OCI-LY7 (cell line): ENCODE results near the gene HMGB1.

Experiments
- CTCF ChIP-seq: fragments of 200-600 bp; sonication (generic); conservative IDR thresholded peaks from 2 replicates; pipeline ENCODE4 v1.5.1; 2014; ENCODE audit warnings: mild to moderate bottlenecking, antibody characterized with exemption, low read length, moderate library complexity, mixed read lengths
- EZH2phosphoT487 ChIP-seq: fragments of 200-600 bp; sonication (generic); IDR thresholded peaks from 2 replicates; pipeline ENCODE4 v1.6.1; 2018; ENCODE audit warnings: low read depth, borderline replicate concordance, mild to moderate bottlenecking, mixed run types, antibody characterized with exemption, low read length, moderate library complexity, mixed read lengths

DNA sequence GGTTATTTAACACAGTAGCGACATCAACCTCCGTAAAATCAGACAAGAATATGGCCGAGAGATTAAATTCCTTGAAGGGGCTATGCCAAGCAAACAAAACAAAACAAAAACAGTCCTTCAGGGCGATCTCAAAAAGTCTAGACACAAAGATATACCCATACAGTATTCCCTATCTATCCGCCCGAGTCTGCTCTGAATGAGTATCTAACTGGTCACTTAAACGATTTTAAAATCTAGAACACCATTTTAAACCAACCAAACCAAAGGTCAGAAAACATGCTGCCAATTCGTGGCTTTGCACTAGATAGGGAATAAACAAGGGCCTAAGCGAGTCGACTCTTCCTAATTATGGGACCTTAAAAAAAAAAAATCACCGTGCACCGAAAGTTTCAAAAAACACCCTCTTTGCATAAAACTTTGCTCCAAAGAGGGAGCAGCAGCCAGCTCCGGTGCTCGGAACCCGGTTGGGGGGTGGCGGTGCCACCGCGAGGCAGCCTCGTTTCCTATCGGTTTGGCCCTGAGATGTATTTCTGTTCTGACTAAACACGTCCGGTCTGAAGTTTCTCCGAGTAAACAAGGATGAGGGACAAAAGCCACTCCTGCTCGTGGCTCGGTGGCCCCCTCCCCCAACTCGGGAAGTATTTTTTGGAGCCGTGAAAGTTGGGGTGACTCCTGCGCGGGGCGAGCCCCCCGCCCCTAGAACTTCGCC, 1.8 kb downstream of the HMGB1 start:
- 0 out of 2 replicates have a peak, but pooled peaks have one; percentile 18 for TF ChIP-seq CTCF
- no peak for TF ChIP-seq EZH2phosphoT487
